GM20431 (cell line): ENCODE results near the gene CDC14A.
"Not testable (repeated sequence)": the region's sequence is repeated elsewhere in the genome, so short reads cannot be mapped to it uniquely, and the experiment has no call there.

Experiments used
- in situ Hi-C: fragments of 300-500 bp; cut with MseI, MboI; formaldehyde crosslinking; loops from one replicate; pipeline ENCODE4 v1.15.0; 2020; ENCODE audit warnings: low sequenced_read_pairs; ENCODE audit not compliant: unreplicated experiment

CDC14A gene

DNA sequence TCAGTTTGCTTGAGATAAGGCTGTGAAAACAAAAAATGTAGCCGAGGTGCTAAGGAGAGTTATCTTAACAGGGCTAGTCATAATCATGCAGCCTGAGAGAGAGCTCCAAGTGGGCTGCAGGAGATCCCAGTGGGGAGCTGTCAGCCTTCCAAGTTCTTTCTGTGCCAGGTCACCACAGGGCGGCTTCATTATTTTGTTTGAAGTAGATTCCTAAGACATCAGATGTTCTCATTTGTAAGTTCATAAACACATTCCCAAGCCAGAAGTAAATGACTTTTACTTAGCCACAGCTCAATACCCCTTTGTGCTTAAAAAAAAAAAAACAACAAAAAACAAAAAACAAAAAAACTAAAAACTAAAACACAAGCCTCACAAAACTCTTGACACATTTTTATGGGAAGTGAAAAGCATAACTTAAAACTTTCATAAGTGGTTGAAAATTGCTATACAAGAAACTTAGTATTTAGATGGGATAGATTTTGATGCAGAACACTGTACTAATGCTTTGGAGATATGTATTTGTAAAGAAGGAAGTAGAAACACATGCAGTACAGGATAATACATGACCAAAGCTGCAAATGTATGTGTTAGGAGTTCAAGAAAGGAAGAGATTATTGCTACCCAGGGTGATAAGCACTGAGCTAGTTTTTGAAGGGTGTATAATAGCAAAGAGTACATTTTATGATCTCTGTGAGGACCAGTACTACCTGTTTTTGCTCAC is 8.6 kb downstream of the CDC14A start:
- in situ Hi-C loops, result no loop called here

DNA sequence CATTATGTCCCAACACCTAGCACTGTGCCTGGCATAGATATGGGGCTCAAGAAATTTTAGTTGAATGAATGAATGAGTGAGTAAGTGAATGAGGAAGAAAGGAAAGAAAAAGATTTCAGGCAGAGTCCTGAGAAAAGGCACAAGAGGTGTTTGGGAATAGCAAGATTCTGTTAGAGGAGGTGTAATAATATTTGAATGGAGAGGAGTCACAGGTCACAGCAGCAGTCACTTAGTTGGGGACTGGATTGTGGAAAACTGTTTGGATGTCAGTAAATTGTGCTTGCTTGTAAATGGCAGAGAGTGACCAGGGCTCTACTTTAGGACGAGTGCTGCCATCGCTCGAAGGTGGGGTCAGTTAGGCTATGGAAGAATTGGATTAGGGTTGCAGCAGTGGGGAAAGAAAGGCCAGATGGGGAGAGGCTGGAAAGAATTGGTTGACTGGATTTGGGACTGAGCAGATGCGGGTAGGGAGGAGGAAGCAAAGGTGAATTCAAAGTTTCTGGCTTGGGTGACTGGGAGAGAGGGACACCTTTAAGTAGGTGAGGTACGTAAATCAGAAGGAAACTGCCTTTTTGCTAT is 9.3 kb downstream of the CDC14A start:
- in situ Hi-C loops, result no loop called here

DNA sequence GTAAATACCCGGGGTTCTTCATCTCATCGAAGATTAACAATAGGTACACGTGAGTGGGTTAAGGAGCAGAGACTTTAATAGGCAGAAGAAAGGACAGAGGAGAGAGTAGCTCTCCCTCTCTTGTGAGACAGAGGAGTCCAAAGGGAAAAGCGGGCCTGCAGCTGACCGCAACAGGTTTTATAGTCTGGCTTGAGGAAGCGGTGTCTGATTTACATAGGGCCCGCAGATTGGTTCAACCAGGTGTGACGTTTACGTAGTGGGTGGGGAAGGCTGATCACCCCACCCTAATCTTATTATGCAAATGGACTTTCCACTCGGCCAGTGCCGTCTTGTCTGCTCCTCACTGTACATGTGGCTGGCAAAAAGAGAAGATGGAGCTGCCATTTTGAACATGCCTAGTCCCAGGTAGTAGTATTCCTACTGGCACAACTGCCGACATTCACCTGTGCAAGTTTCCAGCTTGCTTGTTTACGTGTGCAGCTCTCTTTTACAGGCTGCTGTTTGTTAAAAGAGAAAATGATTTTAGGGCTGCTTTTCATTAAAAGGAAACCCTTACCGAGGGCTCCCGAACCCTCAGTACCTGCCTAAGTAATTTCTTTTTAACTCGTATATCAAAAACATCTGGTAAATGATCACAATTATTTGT is 10.6 kb downstream of the CDC14A start:
- in situ Hi-C loops, result no loop called here

DNA sequence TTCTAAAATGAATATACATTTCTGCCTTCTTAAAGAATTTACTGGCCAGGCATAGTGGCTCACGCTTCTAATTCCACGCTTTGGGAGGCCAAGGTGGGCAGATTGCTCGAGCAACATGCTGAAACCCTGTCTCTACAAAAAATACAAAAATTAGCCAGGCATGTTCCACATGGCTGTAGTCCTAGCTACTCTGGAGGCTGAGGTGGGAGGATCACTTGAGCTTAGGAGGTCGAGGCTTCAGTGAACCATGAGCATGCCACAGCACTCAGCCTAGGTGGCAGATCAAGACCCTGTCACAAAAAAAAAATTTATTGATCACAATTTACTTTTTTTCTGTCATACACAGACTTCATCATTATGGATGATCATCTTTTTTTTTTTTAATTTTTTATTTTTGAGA is 11.5 kb downstream of the CDC14A start:
- in situ Hi-C loops, result no loop called here

DNA sequence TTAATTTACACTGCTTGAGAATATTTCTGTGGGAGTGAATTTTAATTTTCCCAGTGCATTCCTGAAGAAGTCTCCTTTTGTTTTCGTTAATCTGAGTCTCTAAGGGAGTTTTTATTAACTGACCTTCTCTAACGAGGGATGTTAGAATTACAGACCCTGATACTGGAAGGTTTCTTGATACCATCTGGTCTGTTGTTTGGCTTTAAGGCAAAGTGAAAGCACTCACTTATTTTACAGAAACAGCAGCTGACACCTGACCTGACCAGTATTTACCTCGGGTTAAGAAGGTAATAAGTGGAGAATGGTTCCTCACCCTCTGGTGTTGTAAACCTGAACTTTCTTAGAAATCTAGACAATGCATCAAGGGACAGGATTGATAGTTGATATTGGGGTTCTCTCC is 12.4 kb downstream of the CDC14A start:
- in situ Hi-C loops, result no loop called here

DNA sequence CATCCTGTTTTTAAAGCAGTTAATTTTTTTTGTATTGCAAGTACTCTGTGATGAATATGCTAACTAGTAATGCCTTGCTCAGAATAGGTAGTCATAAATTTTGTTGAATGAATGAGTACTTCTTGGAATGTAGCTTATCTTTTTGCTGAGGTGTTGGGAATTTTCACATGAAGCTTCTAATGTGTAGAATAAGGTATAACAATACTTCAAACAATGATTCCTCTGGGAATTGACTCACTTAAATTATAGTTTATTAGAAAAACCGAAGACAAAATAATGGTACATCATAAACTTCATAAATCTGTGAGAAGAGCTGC is 13.9 kb downstream of the CDC14A start:
- in situ Hi-C loops, result no loop called here

DNA sequence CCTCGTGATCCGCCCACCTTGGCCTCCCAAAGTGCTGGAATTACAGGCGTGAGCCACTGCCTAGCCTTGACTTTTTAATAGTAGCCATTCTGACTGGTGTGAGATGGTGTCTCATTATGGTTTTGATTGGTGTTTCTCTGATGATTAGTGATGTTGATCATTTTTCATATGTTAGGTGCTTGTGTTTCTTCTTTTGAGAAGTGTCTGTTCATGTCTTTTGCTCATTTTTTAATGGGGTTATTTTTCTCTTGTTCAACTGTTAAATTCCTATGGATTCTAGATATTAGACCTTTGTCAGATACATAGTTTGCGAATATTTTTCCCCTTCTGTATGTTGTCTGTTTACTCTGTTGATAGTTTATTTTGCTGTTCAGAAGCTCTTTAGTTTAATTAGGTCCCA is 17.0 kb downstream of the CDC14A start:
- in situ Hi-C loops, result not testable (repeated sequence)

DNA sequence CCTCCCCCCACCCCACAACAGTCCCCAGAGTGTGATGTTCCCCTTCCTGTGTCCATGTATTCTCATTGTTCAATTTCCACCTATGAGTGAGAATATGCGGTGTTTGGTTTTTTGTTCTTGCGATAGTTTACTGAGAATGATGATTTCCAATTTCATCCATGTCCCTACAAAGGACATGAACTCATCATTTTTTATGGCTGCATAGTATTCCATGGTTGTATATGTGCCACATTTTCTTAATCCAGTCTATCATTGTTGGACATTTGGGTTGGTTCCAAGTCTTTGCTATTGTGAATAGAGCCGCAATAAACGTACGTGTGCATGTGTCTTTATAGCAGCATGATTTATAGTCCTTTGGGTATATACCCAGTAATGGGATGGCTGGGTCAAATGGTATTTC is 21.6 kb downstream of the CDC14A start:
- in situ Hi-C loops, result not testable (repeated sequence)

DNA sequence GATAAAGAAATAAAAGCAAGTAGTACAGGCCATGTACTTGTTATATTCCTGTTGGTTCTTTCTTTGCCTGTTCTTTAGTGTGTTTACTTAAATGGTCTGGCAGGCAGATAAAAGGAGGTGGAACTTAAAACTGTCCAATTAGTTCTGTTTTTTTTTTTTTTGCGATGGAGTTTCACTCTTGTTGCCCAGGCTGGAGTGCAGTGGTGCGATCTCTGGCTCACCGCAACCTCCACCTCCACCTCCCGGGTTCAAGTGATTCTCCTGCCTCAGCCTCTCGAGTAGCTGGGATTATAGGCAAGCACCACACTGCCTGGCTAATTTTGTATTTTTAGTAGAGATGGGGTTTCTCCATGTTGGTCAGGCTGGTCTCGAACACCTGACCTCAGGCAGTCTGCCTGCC is 24.6 kb downstream of the CDC14A start:
- in situ Hi-C loops, result not testable (repeated sequence)

DNA sequence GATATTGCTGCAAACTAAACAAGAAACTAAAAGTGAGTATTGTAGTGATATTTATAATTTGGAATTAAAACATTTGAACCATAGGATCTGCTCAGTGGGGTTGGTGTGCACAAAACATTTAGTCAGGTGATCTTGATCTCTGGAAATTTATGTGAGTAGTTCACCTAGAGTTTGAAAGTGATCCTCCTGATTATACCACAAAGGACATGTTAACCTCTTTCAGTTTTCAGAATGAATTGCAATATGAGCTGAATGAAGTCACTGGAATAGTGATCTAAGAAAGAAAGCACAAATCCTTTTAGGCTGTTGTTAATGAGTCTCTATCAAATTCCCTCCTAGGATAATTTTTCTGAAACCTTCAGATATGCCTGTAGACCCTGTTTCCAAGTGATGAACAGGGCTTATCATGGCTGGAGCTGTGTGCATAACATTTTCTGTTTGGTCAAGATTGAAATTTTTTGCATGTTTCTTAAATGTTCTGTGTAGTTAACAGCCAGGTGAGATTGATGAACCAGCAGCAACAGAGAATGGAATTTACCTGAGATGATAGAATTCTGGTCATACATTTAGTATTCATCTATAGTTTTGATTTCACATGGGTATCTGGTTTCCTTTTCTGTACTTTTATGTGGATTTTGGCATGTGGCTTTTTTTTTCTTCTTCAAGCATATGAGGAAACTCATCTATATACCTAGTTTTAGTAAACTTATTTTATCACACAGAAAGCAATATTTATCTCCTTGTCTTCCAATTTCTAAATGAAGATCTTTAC is 25.5 kb downstream of the CDC14A start:
- in situ Hi-C loops, result no loop called here

DNA sequence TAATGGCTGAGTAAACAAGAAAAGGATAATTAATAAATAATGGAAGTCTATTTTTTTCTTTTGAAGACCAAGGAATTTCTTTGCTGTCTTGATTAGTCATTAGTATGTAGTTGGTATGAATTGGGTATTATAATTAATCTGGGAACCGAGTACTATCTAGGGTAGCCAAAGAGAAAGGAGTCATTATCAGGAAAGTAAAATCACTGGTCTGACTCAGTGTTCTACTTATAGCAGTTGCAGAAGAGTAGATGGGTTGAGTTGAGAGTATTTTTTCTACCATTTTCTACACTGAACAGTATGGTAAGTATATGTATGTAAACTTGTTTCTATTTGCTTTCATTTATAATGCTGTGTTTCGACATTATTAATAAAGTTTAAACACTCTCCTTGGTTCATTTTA is 26.6 kb downstream of the CDC14A start:
- in situ Hi-C loops, result no loop called here

DNA sequence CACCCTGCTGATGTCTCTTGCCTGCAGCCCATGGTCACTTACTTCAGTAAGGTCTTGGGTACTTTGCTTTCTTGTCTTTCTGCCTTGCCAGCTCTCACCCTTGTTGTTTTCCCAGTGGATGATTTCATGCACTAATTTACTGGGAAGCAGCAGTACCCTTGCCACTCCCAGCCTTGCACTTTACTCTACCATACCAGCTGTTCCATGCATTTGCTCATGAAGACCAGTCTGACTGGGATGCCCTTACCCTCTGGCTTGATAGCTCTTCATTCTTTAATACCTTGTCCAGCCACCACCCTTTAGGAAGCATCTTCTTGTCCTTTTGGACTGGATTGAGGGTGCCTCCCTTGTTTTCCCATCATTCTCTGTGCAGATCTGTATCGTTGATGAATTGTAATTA is 28.3 kb downstream of the CDC14A start:
- in situ Hi-C loops, result no loop called here

DNA sequence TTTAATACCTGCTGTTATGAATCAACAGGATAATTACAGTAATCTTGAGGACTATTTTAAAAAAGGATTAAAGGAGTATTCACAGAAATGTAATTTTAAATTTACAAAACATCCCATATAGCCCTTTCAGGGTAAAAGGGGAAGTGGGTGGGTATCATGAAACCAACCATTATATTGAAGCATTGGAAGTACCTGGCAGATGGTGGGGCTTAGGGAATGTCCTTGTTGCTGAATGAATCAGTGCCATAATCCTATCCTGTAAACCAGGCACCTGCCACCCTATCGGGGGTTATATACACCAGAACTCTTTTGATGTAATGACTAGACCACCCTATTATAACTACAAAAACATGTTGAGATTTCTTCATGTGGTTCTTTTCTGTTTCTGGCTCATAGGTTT is 30.4 kb downstream of the CDC14A start:
- in situ Hi-C loops, result no loop called here

DNA sequence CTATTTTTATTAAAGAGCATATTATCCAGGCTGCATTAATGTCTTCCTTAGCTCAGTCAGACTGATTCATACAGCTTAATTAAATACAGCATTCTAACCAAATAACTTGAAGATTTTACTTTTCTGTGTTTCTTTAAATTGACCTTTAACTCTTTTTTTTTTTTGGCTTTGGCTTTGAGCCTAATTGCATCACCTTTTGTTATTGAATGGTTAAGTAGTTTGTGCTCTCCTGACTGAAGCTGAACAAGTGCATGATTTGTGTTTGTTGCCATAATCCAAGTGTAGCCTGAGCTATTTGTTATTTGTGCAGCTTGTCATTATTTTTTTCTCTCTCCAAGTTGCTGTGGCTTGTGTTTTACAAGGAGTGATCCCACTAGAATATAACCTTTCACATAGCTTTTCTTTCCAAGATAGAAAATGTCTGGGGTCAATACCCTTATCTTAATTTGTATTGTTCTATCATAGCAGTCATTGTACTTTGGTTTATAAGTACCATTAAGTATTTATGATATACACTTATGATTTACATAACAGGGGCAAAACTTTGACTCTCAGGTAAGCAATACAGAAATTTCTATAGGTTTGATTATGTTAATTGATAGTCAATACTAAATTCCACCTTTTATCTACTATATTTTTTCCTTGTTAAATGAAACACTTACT is 31.6 kb downstream of the CDC14A start:
- in situ Hi-C loops, result no loop called here

DNA sequence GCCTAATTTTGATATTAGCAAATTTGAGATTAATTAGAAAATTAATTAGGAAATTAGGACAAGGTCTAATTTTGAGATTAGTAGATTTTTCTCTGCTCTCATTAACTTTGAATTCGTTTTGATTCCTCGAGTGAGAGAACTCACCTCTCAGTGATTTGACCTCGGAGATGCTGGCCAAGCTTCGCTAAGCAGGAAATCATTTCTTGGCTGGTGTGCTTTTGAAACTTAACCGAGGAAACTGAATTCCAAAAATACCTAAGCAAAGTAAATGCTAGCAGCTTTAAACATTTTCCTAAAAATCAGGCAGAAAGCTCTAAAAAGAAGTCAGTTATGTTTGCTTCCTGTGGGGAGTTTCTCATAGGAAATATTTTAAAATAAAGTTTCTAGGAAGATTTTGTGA is 34.9 kb downstream of the CDC14A start:
- in situ Hi-C loops, result no loop called here

DNA sequence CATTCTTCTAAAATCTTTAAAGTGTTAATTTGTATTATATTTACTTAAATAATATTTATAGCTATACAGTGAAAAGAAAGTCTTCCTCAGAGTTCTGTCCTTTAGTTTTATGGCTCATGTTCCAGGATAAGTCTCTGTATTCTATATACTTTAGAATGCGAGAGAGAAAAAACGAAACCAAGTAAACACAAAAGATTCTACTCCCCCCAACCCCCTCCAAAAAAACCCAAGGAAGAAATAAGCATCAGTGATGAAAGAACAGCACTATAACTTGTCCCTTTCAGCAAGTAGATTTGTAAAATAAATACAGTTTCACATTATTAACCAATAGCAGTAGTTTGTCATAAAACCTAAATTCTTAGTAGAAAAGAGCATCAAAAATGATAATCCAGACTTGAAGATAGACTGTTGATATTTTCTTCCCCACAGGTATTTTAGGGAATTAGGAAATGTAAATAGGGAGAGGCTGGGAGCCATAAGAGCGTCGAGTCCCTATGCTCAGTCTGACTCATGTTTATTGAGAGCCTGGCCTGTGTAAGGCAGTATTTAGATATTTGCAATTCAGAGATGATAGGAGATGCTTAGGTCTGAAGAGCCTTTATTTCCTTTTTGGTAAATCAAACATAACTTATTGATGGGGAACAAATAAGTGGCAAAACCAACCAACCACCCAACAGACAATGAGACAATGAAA is 35.5 kb downstream of the CDC14A start:
- in situ Hi-C loops, result no loop called here

DNA sequence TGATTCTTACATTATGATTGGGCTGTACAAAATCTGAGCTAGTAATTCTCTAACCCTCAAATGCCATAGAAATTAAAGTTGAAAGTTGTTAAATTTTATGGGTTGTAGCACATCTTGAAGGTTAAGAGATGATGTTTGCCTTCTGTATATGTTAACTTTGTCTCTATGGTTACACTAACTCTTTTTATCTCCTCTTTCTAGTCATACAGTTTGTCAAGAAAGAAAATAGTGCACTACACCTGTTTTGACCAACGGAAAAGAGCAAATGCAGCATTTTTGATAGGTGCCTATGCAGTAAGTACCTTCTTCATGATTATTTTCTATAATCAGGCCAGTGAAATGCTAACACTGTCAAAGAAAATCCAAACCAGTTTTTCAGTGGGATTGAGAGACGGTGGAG is 38.2 kb downstream of the CDC14A start:
- in situ Hi-C loops, result no loop called here

DNA sequence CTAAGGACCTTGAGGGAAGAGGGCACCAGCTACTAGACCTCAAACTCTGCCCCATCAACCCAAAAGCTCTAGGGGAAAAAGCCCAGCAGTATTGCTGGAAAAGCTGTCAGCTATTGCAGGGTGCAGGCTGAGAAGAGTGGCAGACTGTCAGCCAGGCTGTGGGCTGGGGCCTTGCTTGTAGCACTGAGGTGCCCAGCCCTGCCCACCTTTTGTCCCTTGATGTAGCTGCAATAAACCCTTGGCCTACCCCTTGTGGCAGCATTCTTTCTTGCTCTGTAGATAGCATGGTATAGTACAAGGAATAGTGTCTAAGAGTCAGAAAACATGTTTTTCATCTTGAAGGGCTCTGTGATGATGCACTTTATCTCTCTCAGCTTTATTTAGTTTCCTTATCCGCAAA is 39.4 kb downstream of the CDC14A start:
- in situ Hi-C loops, result no loop called here

DNA sequence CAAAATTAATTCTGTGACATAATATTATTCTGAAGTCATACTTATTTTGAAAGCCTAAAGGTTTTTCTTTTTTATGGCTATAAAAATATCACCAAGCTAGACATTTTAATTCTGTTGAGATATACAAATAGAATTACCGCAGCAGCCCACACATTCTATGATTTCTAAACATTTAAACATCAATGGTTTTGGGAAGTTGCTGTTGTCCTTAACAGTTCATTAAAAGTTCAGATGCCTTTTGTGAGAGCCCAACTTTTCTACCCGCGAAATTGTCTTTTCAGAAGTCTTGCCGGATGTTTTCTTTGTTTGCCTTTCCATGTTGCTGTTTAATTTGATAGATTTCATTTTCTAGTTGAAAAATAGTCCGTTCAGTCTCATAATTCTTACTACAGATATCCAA is 40.5 kb downstream of the CDC14A start:
- in situ Hi-C loops, result no loop called here

DNA sequence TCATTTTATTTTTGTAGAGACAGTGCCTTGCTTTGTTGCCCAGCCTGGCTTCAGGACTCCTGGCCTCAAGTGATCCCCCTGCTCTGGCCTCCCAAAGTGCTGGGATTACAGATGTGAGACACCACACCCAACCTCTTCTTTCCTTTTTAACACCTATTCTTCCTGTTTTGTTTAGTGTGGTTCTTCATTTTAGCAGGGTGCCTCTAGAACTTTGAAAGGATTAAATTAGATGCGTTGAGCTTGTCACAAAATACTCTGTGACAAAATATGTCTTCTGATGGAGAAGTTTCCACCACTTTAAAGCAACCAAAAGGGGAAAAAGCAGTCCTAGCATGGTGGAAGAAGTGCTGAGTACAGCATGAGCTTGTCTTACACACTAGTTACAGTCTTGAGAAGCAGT is 42.0 kb downstream of the CDC14A start:
- in situ Hi-C loops, result no loop called here
